Measurements from ENCODE around the gene CHP1.
A peak's percentile ranks its signal among the peaks of the same experiment; 100 is the strongest.
"Not testable (repeated sequence)": the region's sequence is repeated elsewhere in the genome, so short reads cannot be mapped to it uniquely, and the experiment has no call there.

The CHP1 gene

GRCh38 chr15:41256103-41256502, 25.0 kb downstream of the CHP1 start:
- no peak for DNase-seq (ENCODE audit: low read depth)
- no peak for TF ChIP-seq CTCF (conservative IDR thresholded peaks at IDR 0.05; ENCODE audit: low read depth, low read length)
- no peak overlapping the region for H3K4me3 ChIP-seq (ENCODE audit: low read depth, low read length)

- TF ChIP-seq CTCF (conservative IDR thresholded peaks at IDR 0.05; ENCODE audit: low read depth, low read length): no peak
- DNase-seq (ENCODE audit: low read depth): peak; percentile 60
- no peak overlapping the region for H3K4me3 ChIP-seq (ENCODE audit: low read depth, low read length)
These were observed 25.5 kb downstream of the CHP1 start for GRCh38 chr15:41256577-41257038.

- peak; percentile 68 for DNase-seq (ENCODE audit: low read depth)
- TF ChIP-seq CTCF (conservative IDR thresholded peaks at IDR 0.05; ENCODE audit: low read depth, low read length): no peak
- no peak overlapping the region for H3K4me3 ChIP-seq (ENCODE audit: low read depth, low read length)
These were observed 27.8 kb downstream of the CHP1 start for GRCh38 chr15:41258750-41259471.

GRCh38 chr15:41259546-41260189, 28.6 kb downstream of the CHP1 start:
- H3K4me3 ChIP-seq (ENCODE audit: low read depth, low read length): no peak overlapping the region
- no peak for TF ChIP-seq CTCF (conservative IDR thresholded peaks at IDR 0.05; ENCODE audit: low read depth, low read length)
- no peak for DNase-seq (ENCODE audit: low read depth)

- DNase-seq (ENCODE audit: low read depth): not testable (repeated sequence)
These were observed 29.9 kb downstream of the CHP1 start for GRCh38 chr15:41260924-41261323.

GRCh38 chr15:41262571-41262970, 31.5 kb downstream of the CHP1 start:
- TF ChIP-seq CTCF (conservative IDR thresholded peaks at IDR 0.05; ENCODE audit: low read depth, low read length): no peak
- no peak overlapping the region for H3K4me3 ChIP-seq (ENCODE audit: low read depth, low read length)
- DNase-seq (ENCODE audit: low read depth): no peak

More at GRCh38 chr15:41260924-41261323, 29.9 kb downstream of the CHP1 start:
- not testable (repeated sequence) for H3K4me3 ChIP-seq (ENCODE audit: low read depth, low read length)

GRCh38 chr15:41263891-41264351, 32.9 kb downstream of the CHP1 start:
- no peak for TF ChIP-seq CTCF (conservative IDR thresholded peaks at IDR 0.05; ENCODE audit: low read depth, low read length)
- DNase-seq (ENCODE audit: low read depth): peak; percentile 81

More at GRCh38 chr15:41263891-41264351, 32.9 kb downstream of the CHP1 start:
- H3K4me3 ChIP-seq (ENCODE audit: low read depth, low read length): no peak overlapping the region
